PC-9 (cell line): ENCODE measurements around the gene GRIP1.

Source experiments
- CTCF ChIP-seq: fragments of 200-600 bp; sonication (generic); conservative IDR thresholded peaks from 2 replicates; pipeline ENCODE4 v1.6.1; 2017; ENCODE audit warnings: mixed run types, antibody characterized with exemption, mild to moderate bottlenecking, moderate library complexity
- EZH2 ChIP-seq: fragments of 200-600 bp; sonication (generic); IDR thresholded peaks from 2 replicates; pipeline ENCODE4 v1.8.0; 2017; ENCODE audit warnings: antibody characterized with exemption, low read depth

GRCh38 chr12:66620026-66620425 lies 58.9 kb downstream of the GRIP1 start:
- TF ChIP-seq EZH2: no peak
- TF ChIP-seq CTCF: no peak
